ENCODE results near the gene SMPD1. TPM values are rescaled to one million over a fixed set of nuclear protein-coding genes. Genes with fewer than 3 reads are reported as not detected.
A peak's percentile ranks its signal among the peaks of the same experiment; 100 is the strongest.

Gene SMPD1
- total and polyA plus RNA-seq, 8 donors = 19.4 to 62.0 (median 29.4) TPM

GRCh38 chr11:6410695-6411430 is 20.6 kb downstream of the SMPD1 start:
- Histone ChIP-seq H3K9me3 (no peaks in the 10 kb centered on the region), H3K27ac (no peak overlapping the region), H3K4me3 (no peak overlapping the region), H3K4me1 (no peaks in the 10 kb centered on the region), H3K27me3 (no peaks in the 10 kb centered on the region), H3K36me3 (no peaks in the 10 kb centered on the region)
- no peak for TF ChIP-seq CTCF (IDR thresholded peaks at IDR 0.05)
- no peak for FAIRE-seq
- intact Hi-C loops (cut with DNase I) = no loop called here
- 90 to 94% methylated on average over 23 of the region's 23 CpGs for whole genome bisulfite sequencing, 2 donors
- DNase-seq = peak in 1 of 6 donors; percentile 65
- no peak for ATAC-seq

DNA sequence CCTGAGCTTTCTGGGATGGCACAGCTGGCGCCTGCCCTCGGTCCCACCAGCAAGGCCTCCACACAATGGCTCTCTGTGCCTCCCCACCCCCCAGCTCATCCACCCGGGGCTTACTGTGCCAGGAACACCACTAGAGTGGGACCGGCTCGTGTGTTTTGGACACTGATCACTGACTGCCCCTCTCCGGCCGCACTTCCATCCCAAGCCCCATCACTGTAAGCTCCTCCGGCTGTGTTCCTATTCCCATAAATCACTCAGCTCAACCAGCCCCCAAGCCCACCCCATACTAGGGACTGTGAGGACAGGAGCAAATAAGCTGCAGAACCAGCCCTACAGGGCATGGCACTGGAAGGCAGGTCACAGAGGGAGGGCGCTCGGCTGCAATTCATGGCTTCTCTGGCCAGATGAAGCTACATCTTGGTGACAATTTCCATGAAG is 21.3 kb downstream of the SMPD1 start:
- no peak for TF ChIP-seq CTCF (IDR thresholded peaks at IDR 0.05)
- ATAC-seq (no peak), FAIRE-seq (no peak), DNase-seq (no peak)
- no peak overlapping the region for H3K4me3 ChIP-seq
- no peaks in the 10 kb centered on the region for H3K4me1 ChIP-seq
- no peaks in the 10 kb centered on the region for H3K36me3 ChIP-seq
- no peak overlapping the region for H3K27ac ChIP-seq
- intact Hi-C loops (cut with DNase I) = no loop called here
- WGBS, 2 donors = 89 to 90% methylated on average over 10 of the region's 10 CpGs
- no peaks in the 10 kb centered on the region for H3K9me3 ChIP-seq
- H3K27me3 ChIP-seq = no peaks in the 10 kb centered on the region

DNA sequence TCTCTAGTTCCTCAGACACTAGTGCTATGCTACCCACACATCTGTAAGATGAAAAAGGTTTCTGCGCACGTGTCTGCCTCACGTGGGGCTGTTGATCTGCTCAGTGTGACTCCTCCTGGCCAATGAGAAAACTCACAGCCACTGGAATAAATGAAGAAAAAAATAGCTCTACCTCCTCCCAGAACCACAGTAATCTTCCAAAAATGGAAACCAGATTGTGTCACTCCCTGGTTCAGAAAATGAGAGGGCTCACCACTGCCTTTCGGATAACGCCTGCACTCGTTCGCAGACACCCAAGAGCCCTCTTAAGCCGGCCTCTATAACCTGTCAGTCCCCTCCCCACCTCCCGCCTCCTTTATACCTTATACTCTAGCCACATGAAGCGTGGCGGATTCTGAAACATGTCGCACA is 23.5 kb downstream of the SMPD1 start:
- WGBS, 2 donors = 87 to 94% methylated on average over 12 of the region's 12 CpGs
- H3K36me3 ChIP-seq = no peaks in the 10 kb centered on the region
- no peak for TF ChIP-seq CTCF (IDR thresholded peaks at IDR 0.05)
- FAIRE-seq = no peak
- intact Hi-C loops (cut with DNase I) = no loop called here
- H3K4me1 ChIP-seq = no peaks in the 10 kb centered on the region
- no peaks in the 10 kb centered on the region for H3K27me3 ChIP-seq
- H3K4me3 ChIP-seq = no peak overlapping the region
- H3K9me3 ChIP-seq = no peaks in the 10 kb centered on the region
- DNase-seq = no peak
- no peak for ATAC-seq
- no peak overlapping the region for H3K27ac ChIP-seq

DNA sequence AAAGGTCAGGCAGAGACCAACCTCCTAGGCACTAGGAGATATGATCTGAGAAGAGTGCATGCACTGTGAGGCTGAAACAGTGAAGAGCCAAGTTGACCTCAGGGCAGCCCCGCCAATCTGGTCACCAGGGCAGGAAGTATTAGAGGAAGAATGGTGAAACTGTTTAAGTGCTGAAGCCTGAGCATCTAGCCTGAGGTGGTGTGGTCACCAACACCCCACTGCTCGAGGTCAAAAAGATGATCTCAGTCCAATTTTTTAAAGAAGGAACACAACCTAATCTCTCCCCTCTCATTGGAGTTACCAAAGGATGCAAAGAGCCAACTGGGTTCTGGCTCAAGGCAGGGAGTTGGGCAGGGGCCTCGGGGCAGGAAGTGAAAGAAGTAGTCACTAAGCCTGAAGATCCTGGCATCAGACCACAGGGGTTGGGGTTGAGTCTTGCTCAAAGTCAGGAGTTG is 24.6 kb downstream of the SMPD1 start:
- no peak for ATAC-seq
- WGBS, 2 donors = 73 to 84% methylated on average over 3 of the region's 3 CpGs
- peaks cover 0 to 6% (median 4%) of the 10 kb centered on the region in 3 donors for H3K4me1 ChIP-seq

More for the DNA sequence above, 24.6 kb downstream of the SMPD1 start:
- H3K4me3 ChIP-seq = no peak overlapping the region
- intact Hi-C loops (cut with DNase I) = no loop called here
- DNase-seq (no peak), FAIRE-seq (no peak)
- H3K36me3 ChIP-seq = no peaks in the 10 kb centered on the region
- no peaks in the 10 kb centered on the region for H3K9me3 ChIP-seq
- no peak overlapping the region for H3K27ac ChIP-seq
- no peaks in the 10 kb centered on the region for H3K27me3 ChIP-seq
- no peak for TF ChIP-seq CTCF (IDR thresholded peaks at IDR 0.05)
